Middle frontal gyrus (tissue), 1 donor: ENCODE measurements around the gene XCR1.

Experiments used
- DNase-seq: peaks from one replicate; pipeline ENCODE4 v3.0.0-alpha.2; 2015; ENCODE audit warnings: low spot score; ENCODE audit errors: extremely low spot score

The XCR1 gene

DNA sequence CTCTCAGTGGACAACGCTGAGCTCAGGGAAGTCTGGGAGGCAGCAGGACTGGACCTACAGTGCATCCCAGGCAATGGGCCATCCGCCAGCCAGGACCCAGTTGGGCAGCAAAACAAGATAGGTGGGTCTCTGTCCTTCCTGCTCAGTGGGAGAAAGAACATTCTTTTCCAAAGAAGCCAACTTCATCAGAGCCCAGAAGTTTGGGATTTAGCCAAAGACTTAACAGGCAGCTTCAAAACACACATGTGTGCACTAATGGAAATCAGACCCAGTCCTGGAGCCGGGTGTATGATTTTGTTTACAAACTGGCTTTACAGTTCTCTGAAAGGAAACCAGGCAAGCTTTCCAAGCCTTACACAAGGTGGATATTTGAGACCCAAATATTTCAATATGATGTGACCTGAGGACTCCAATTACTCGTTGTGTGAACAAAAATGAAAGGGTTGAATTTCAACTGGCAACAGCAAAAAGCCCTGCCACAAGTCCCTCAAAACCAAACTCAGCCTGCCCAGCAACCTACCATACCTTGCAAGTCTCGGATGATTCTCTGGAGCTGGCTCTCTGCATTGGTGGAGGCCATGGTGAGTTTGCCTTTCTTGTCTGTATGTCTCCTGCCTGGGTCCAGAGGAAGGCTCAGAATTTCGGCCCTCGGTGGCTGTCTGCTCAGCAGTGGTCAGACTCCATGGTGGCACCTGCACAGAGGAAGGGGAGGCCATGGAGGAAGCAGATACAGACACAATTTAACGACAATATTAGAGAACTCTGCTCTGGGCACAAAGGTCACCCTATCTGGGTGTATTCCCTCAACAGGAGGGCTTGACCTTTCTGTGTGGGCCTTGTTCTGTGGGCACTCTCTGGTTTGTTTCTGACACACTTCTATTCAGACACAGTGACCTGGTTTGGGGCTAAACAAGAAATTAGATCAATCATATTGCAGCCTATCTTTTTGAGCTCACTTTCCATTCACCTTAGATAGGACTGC, 42.7 kb downstream of the XCR1 start:
- no peak for DNase-seq

DNA sequence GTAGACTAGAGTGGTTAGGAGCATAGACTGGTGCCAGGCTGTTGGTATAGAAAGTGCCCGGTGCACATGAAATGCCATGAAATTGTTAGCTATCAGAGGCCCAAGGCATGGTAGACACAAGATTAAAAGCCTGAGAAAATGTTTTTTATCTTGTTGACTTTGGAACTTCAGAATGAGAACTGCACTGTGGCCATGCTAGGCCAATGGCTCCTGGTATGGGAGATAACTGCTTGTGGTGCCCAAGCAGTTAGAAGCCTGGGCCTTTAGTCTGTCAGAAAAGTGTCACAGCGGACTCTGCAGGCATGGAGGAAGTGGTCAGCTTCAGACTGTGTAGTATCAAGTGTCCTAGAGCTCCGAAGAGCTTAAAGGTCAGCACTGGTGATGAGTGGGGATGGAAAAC, 43.5 kb downstream of the XCR1 start:
- no peak for DNase-seq

DNA sequence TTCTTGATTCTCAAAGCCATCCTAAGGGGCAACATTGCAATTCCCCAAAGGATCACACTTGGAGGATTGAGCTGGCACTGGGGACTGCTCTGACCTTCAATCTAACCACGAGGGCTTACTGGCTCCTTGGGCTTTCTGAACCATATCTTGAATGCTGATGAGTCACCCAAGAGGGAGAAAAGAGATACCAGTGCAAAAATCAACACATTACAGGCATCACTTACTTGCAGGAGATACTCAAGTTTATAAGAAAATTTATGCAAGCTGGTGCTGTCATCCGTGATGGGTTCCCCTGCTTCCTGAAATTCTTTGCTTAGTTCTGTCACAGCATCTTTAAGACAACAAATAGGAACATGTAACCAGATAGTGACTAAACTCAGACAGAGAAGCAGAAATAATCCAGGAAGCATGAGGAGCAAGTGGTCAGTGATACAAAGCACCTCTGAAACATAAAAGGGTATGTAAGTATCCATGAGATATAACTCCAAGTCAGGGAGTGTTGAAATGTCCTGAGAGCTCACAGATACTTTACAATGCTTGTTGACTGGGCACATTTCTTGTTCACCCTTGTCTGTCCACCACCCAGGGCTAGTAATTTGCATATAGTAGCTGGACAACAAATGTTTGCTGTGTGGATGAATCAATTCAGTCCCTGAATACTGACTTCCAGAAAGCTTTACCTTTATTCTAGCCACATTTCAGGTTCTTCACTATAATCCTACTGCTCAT, 45.8 kb downstream of the XCR1 start:
- no peak for DNase-seq

DNA sequence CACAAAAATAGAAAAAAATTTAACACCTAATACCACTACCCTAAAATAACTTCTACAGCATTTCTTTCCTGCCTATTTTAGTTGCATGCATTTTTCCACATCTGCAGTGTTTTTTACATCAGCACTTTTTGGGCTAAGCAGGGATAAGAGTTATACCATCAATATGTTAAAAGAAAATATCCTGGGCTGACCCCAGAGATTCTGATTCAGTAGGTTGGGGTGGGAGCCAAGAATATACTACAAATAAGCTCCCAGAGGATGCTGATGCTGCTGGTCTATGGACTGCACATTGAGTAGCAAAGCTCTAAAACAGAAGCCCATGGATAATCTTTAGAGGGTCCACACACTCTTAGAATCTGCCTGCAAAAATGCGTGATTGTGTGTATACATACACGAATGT, 46.5 kb downstream of the XCR1 start:
- no peak for DNase-seq

DNA sequence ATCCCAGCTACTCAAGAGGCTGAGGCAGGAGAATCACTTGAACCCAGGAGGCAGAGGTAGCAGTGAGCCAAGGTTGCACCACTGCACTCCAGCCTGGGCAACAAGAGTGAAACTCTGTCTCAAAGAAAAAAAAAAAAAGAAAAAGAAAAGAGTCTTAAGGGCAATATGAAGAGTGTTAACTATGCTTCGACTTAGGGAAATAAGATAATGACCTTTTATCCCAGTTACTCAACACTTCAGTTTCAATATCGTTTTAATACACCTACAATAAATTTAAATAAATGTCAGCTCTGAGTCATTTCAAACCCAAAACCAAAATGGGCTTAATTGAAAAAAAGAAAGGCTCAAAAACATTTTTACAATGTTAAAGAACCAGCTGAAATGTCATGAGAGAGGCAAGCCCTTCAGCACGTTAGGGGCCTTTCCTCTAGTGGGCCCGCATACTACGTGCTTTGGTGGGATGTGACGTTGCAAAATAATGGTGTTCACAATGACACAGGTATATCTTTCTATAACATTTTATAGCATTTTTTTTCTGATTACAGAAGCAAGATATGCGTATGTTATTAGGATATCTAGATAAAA, 47.0 kb downstream of the XCR1 start:
- DNase-seq: no peak

GRCh38 chr3:45979378-45979777, 47.9 kb downstream of the XCR1 start:
- DNase-seq: no peak

DNA sequence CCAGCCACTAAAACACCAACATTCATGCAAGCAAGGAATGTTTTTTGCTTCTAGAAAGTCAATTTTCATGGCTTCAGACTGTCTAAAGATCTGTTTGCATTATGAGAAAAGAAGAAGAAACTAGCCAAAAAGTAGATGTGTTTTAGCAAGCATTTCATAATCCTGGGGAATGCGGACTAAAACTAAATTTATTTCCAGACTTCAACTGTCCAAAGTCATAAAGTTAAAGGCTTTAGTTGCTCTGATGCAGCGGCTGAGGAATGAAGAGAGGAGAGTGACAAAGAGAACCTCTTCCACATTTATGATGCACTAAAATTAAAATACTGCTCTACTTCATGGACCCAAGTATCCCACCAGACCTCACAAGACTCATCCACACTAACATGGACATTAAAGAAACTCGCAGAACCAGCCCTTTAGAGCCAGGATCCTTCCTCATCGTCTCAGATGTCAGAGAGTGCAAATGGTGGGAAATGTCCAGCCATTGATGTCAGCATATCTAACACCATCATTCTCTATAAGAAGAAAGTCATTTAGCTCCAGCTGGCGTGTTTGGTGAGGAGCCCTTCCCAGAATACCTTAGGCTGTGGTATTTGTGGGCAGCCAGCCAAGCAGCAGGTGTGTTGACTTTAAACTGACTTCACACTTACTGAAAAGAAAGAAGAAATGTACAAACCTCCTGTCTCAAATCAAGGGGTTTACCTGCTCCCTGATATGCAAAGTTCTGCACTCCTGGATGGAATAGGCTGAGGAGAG, 49.1 kb downstream of the XCR1 start:
- no peak for DNase-seq

DNA sequence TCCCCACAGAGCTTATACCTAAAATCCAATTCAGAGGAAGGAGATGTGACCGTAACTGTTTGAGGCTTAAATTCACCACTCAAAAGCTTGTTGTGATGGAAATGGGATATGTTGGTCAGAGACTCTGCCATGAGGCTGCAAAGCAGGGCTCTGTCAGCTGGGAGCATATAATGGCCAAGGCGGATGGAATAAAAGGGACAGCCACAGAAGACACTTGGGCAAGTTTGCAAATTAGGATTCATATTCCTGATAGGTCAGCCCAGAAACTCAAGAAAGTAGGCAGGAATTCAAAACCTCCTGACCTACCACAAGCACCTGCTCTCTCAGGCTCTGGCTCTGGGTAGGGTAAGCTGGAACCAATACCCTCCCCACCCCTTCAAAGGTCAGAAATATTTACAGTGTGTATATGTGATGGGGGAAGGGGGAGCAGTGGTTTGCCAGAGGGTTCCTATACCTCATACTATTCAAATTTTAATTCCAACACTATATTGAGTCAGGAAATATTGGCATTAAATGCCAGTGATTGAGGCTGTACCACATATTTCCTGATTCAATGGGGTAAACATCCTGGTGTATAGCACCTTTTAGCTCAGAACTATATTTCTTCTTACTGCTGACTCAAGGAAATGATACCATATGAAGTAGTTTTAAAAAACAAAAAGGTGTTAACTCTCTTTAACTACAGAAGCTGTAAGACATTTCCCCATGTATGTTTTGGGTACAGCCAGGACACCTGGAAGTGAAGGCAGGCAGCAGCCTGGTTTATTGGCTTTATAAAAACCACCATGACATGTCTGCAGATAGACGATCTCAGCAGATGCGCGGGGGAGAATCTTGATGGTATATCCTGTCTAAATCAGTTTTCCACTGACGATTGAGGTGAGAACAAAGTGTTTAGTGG, 50.8 kb downstream of the XCR1 start:
- DNase-seq: no peak

- no peak for DNase-seq
Measured at GRCh38 chr3:45975686-45976085, 51.6 kb downstream of the XCR1 start.

DNA sequence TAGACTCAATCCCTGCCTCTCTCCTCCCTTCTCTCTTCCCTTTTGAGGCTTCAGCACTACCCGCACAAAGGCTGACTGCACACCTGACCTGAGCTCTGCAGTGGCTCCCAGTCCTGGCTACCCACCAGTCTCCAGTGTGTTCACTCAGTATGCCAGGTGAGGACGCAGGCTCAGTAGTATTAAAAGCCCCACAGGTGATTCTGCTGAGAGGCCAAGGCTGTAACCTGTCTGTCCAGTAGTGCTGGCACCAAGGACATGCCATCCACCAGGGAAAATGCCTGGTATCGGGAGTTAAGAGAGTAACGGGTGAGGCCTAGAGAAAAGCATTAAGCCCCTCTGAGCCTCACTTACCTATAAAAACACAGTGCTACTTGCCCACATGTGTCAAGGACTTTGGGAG, 52.6 kb downstream of the XCR1 start:
- no peak for DNase-seq

- DNase-seq: no peak
Measured at GRCh38 chr3:45972534-45973402, 54.5 kb downstream of the XCR1 start.

DNA sequence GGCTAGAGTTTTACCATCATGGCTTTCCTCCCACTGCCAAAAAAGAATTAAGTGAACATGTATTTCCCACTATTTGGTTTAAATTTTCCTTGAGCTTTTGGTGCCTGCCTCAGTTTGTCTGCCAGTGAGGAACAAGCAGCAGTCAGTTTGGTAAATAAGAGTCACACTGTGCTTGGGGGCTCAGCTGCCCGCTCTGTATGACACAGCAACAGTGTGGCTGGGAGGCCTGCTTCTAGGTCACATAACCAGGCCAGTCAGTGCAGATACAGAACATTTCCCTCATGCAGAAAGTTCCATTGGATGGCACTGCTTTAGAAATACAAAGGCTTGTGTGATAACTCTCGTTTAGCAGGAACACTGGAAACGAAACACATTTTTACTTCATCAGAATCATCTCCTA, 57.3 kb downstream of the XCR1 start:
- no peak for DNase-seq

GRCh38 chr3:45969116-45969515, 58.2 kb downstream of the XCR1 start:
- DNase-seq: no peak

GRCh38 chr3:45968706-45969105, 58.6 kb downstream of the XCR1 start:
- no peak for DNase-seq

GRCh38 chr3:45968149-45968548, 59.1 kb downstream of the XCR1 start:
- DNase-seq: no peak

GRCh38 chr3:45967724-45968123, 59.6 kb downstream of the XCR1 start:
- DNase-seq: no peak
